BE2C (cell line): ENCODE results near the gene DPP8.

Source experiments
- DNase-seq: peaks from one replicate; pipeline ENCODE4 v3.0.0-alpha.2; 2020
- H3K27me3 ChIP-seq: fragments of 250-450 bp; sonication (Bioruptor Pico); 2 replicates; pipeline ENCODE4 v1.5.1; 2020; ENCODE audit warnings: mild to moderate bottlenecking
- H3K36me3 ChIP-seq: fragments of 250-450 bp; sonication (Bioruptor Pico); 2 replicates; pipeline ENCODE4 v1.5.1; 2020; ENCODE audit warnings: mild to moderate bottlenecking
- H3K4me1 ChIP-seq: fragments of 250-450 bp; sonication (Bioruptor Pico); 2 replicates; pipeline ENCODE4 v1.5.1; 2020
- H3K4me3 ChIP-seq: 2 replicates; pipeline ENCODE4 v1.5.1; 2011; ENCODE audit warnings: low read depth, low read length
- H3K9me3 ChIP-seq: fragments of 250-450 bp; sonication (Bioruptor Pico); 2 replicates; pipeline ENCODE4 v1.5.1; 2020
- CTCF ChIP-seq: IDR thresholded peaks from 2 replicates; pipeline ENCODE4 v1.5.1; 2012; ENCODE audit warnings: mild to moderate bottlenecking, low read depth, low read length

The DPP8 gene

DNA sequence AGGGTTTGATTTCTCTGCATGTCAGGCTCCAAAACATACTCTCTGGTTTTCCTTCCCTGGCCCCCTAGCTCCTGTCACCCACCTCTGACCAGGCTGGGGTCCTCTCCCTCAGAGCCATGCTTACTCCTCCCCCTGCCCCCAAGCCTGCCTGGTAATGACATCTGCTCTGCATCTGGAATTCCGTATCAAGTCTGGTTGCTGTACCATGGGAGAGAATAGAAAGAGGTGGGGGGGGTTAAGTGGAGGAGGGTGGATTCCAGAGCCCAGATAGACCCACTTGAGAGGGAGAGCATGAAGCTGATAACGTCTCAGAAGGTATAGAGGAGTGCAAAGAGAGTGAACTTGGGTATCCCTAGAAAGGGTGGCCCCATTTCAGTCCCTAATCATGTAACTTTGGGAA lies 98.9 kb downstream of the DPP8 start:
- no peak for DNase-seq
- TF ChIP-seq CTCF: no peak
- H3K9me3 ChIP-seq: no peaks in the 10 kb centered on the region
- no peaks in the 10 kb centered on the region for H3K36me3 ChIP-seq
- H3K27me3 ChIP-seq: peaks cover 4% of the 10 kb centered on the region; the same call in 1 of the 2 replicates
- H3K4me3 ChIP-seq: no peak overlapping the region
- H3K4me1 ChIP-seq: no peaks in the 10 kb centered on the region; the same call in 1 of the 2 replicates

- H3K4me1 ChIP-seq: no peaks in the 10 kb centered on the region; the same call in 1 of the 2 replicates
- no peaks in the 10 kb centered on the region for H3K27me3 ChIP-seq
- H3K4me3 ChIP-seq: no peak overlapping the region
- TF ChIP-seq CTCF: no peak
- DNase-seq: no peak
- no peaks in the 10 kb centered on the region for H3K36me3 ChIP-seq
- H3K9me3 ChIP-seq: no peaks in the 10 kb centered on the region
Measured at GRCh38 chr15:65416845-65417416, 100.6 kb downstream of the DPP8 start.

DNA sequence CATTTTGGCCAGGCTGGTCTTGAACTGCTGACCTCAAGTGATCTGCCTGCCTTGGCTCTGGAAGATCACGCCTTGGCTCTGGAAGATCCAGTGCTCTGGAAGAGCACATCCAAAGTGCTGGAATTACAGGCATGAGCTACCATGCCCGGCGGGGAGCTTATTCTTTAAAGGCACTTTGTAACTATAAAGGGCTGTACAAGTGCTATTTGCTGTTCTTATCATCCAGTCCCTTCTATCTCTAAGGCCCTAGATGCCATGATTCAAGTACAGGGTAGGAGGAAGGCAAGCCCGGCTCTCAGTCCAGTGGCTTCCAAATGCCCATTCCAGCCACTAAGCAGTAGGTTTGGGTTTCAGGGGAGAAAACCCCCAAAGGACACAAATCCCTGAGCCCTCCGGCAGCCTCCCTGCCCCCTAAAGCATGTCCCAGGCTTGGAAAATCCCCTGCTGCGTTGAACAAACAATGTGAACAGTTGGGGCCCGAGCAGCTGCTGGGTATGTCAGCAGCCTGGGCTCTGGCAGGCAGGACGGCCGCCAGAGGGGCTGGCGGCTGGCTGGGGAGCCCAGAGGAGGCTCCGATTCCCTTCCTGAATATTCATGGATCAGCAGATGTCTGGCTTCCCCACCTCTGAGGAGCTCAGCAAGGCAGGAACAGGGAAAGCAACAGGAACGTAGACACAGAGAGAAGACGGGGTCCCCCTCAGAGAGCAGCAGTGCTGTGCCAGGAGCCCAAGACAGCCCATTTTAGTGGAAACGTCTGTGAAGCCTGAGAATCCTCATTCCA lies 102.5 kb downstream of the DPP8 start:
- Histone ChIP-seq H3K4me1 (no peaks in the 10 kb centered on the region; the same call in 1 of the 2 replicates), H3K4me3 (no peak overlapping the region), H3K9me3 (no peaks in the 10 kb centered on the region), H3K27me3 (no peaks in the 10 kb centered on the region), H3K36me3 (no peaks in the 10 kb centered on the region)
- no peak for TF ChIP-seq CTCF
- no peak for DNase-seq

- H3K27me3 ChIP-seq: no peaks in the 10 kb centered on the region
- TF ChIP-seq CTCF: no peak
- no peaks in the 10 kb centered on the region for H3K9me3 ChIP-seq
- H3K36me3 ChIP-seq: no peaks in the 10 kb centered on the region
- no peak overlapping the region for H3K4me3 ChIP-seq
- no peak for DNase-seq
- H3K4me1 ChIP-seq: no peaks in the 10 kb centered on the region; the same call in 1 of the 2 replicates
Measured at GRCh38 chr15:65413760-65414144, 103.7 kb downstream of the DPP8 start.

- H3K36me3 ChIP-seq: no peaks in the 10 kb centered on the region
- H3K4me1 ChIP-seq: no peaks in the 10 kb centered on the region; the same call in 1 of the 2 replicates
- H3K4me3 ChIP-seq: no peak overlapping the region
- TF ChIP-seq CTCF: no peak
- no peaks in the 10 kb centered on the region for H3K9me3 ChIP-seq
- H3K27me3 ChIP-seq: no peaks in the 10 kb centered on the region
- DNase-seq: no peak
Measured at GRCh38 chr15:65413051-65413759, 104.3 kb downstream of the DPP8 start.
